Kidney (tissue), 14 donors: ENCODE results near the gene COG7. TPM values are rescaled to one million over a fixed set of nuclear protein-coding genes. Genes with fewer than 3 reads are reported as not detected.

Source experiments
- DNase-seq, 5 donors: peaks; one replicate each; pipeline ENCODE4 v3.0.0-alpha.2; 2013 to 2020
- FAIRE-seq: peaks from 2 replicates; lab custom pipeline; 2012; peaks lifted over from hg19 to GRCh38; lab: Jason Lieb, UNC
- H3K27ac ChIP-seq, 2 donors: one replicate each; pipeline ENCODE4 v1.7.0; 2013; ENCODE audit warnings: low read depth in 2 of 2, low read length in 2 of 2, inconsistent platforms in 1 of 2
- H3K27me3 ChIP-seq: one replicate; pipeline ENCODE4 v1.7.1; 2013; ENCODE audit warnings: low read length, inconsistent platforms; ENCODE audit not compliant: control insufficient read depth, insufficient read depth
- H3K36me3 ChIP-seq, 3 donors: one replicate each; pipeline versions ENCODE4 v1.7.0 to v1.7.1; 2013; ENCODE audit warnings: low read length in 3 of 3, control low read depth in 1 of 3, inconsistent platforms in 1 of 3; ENCODE audit not compliant: insufficient read depth in 3 of 3, control insufficient read depth in 2 of 3
- H3K4me1 ChIP-seq, 3 donors: one replicate each; pipeline versions ENCODE4 v1.7.0 to v1.7.1; 2013; ENCODE audit warnings: low read length in 3 of 3, inconsistent platforms in 1 of 3, low read depth in 1 of 3; ENCODE audit not compliant: control insufficient read depth in 2 of 3, insufficient read depth in 2 of 3
- H3K4me3 ChIP-seq, 3 donors: one replicate each; pipeline versions ENCODE4 v1.7.0 to v1.8.1; 2013; ENCODE audit warnings: low read length in 3 of 3, control low read depth in 1 of 3, inconsistent platforms in 1 of 3
- H3K9ac ChIP-seq, 3 donors: one replicate each; pipeline versions ENCODE4 v1.7.0 to v1.7.1; 2013; ENCODE audit warnings: low read length in 3 of 3, control low read depth in 1 of 3, inconsistent platforms in 1 of 3
- H3K9me3 ChIP-seq, 3 donors: one replicate each; pipeline versions ENCODE4 v1.7.0 to v1.7.1; 2013; ENCODE audit warnings: low read length in 3 of 3, control low read depth in 1 of 3, inconsistent platforms in 1 of 3; ENCODE audit not compliant: control insufficient read depth in 2 of 3, insufficient read depth in 1 of 3
- intact Hi-C: fragments of 100-400 bp; cut with DNase I; formaldehyde crosslinking; loops from one replicate; pipeline ENCODE4 v1.11.1; 2022
- polyA plus RNA-seq: library from polyadenylated mRNA; stranded (reverse); fragments of 350-450 nt; fragmentation: Illumina TruSeq; extraction: RNeasy Lipid Tissue Mini Kit (QIAGEN cat#74804); gene quantifications from one replicate; pipeline ENCODE4 v1.2.3, GENCODE V29; 2014; ENCODE audit warnings: low read depth, low replicate concordance; ENCODE audit not compliant: insufficient read depth
- total RNA-seq: library from RNA; stranded (reverse); fragmentation: NEBNext Ultra II Directional; extraction: Animal tissue kit (Norgen Biotek cat#: 25700); gene quantifications from one replicate; pipeline ENCODE4 v1.2.1, GENCODE V29; 2021
- TF ChIP-seq, protein P1 (sequence below): IDR thresholded peaks from 3 replicates; pipeline ENCODE4 v1.5.1; 2012; ENCODE audit warnings: mild to moderate bottlenecking, moderate library complexity, borderline replicate concordance; ENCODE audit not compliant: insufficient read depth; ENCODE audit errors: extremely low read depth
- donor health status: control.
- donor health status: control.
- donor health status: control.
- donor health status: control.
- donor health status: control.
- donor health status: DM: yes; HTN: yes; CAD: no.
- donor health status: Normal renal cell carcinoma (clear cell type).

The COG7 gene
- total and polyA plus RNA-seq, 2 donors from 2014 or later: 25.2 to 27.0 TPM

DNA sequence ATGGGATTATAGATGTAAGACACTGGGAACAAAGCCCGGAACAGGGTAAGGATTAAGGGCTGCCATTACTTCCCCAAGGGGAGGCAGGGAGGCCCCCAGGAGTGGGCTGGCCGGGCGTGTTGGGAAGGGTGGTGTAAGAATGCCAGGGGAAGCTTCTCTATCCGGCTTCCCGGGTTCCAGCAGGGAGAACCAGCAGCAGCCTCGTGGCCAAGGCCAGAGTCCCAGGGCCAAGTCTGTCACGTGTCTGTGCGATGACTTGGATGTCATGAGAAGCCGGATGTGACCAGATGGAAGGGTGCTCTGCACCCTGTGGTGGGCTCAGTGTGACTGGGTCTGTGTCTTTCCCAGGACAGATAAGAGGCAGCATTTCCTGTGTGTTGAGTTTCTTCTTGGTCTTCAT, 98.7 kb downstream of the COG7 start:
- Histone ChIP-seq H3K36me3 (no peaks in the 10 kb centered on the region), H3K4me3 (no peak overlapping the region), H3K27ac (no peak overlapping the region), H3K9me3 (no peaks in the 10 kb centered on the region), H3K9ac (no peak overlapping the region), H3K27me3 (no peaks in the 10 kb centered on the region), H3K4me1 (no peaks in the 10 kb centered on the region)
- intact Hi-C loops: no loop called here
- DNase-seq (peak in 1 of 5 donors; percentile 37), FAIRE-seq (no peak)
- TF ChIP-seq, protein P1, sequence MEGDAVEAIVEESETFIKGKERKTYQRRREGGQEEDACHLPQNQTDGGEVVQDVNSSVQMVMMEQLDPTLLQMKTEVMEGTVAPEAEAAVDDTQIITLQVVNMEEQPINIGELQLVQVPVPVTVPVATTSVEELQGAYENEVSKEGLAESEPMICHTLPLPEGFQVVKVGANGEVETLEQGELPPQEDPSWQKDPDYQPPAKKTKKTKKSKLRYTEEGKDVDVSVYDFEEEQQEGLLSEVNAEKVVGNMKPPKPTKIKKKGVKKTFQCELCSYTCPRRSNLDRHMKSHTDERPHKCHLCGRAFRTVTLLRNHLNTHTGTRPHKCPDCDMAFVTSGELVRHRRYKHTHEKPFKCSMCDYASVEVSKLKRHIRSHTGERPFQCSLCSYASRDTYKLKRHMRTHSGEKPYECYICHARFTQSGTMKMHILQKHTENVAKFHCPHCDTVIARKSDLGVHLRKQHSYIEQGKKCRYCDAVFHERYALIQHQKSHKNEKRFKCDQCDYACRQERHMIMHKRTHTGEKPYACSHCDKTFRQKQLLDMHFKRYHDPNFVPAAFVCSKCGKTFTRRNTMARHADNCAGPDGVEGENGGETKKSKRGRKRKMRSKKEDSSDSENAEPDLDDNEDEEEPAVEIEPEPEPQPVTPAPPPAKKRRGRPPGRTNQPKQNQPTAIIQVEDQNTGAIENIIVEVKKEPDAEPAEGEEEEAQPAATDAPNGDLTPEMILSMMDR: no peak

DNA sequence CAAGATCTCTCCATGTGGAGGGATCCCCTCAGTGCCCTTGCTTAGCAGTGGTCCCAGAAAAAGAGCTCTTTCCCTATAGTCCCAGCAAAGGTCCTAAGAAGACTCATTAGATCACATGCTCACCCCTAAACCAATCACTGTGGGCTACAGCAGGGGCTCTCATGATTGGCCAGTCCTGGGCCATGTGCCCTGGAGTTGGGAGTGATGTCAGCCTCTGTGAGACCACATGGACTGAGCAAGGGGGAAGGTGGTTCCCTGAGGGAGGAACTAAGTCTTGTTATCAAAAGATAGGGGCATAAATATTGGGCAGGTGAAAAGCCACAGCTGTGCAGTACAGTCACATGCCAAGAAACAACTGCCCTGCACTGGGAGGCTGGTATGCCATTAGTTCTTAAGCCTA, 99.5 kb downstream of the COG7 start:
- Histone ChIP-seq H3K27ac (no peak overlapping the region), H3K27me3 (no peaks in the 10 kb centered on the region), H3K4me1 (no peaks in the 10 kb centered on the region), H3K36me3 (no peaks in the 10 kb centered on the region), H3K4me3 (no peak overlapping the region), H3K9ac (no peak overlapping the region), H3K9me3 (no peaks in the 10 kb centered on the region)
- DNase-seq (peak in 1 of 5 donors; percentile 7), FAIRE-seq (no peak)
- intact Hi-C loops: no loop called here
- TF ChIP-seq, protein P1: no peak

DNA sequence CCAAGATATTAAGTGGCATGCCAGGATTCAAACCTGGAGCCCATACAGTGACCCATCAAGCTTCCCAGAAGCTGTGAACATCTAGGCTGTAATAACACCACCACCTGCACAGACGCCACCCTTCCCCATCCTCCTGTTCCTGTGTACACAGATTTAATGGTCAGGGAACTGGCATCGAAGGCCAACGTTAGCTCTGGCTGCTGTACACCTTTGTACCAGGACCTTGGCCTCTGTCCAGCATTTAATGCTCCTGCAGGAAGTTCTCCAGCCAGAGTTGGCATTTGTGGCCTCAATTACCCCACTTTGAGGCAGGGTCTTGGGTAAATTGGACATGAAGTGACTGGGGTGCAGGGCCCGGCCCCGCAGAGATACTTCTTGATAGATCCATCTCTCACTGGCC, 101.6 kb downstream of the COG7 start:
- Histone ChIP-seq H3K27ac (no peak overlapping the region), H3K9ac (no peak overlapping the region), H3K27me3 (no peaks in the 10 kb centered on the region), H3K4me1 (no peaks in the 10 kb centered on the region), H3K9me3 (no peaks in the 10 kb centered on the region), H3K36me3 (no peaks in the 10 kb centered on the region), H3K4me3 (no peak overlapping the region)
- DNase-seq (peak in 1 of 5 donors; percentile 37), FAIRE-seq (no peak)
- TF ChIP-seq, protein P1: no peak
- intact Hi-C loops: no loop called here
